ENCODE results near the gene CLSTN2. TPM values are rescaled to one million over a fixed set of nuclear protein-coding genes. Genes with fewer than 3 reads are reported as not detected.
A peak's percentile ranks its signal among the peaks of the same experiment; 100 is the strongest.

Gene CLSTN2
- total RNA-seq, 2 donors from 2014 or later: 0.08 TPM; not detected in 1

- no peaks in the 10 kb centered on the region for H3K9me3 Mint-ChIP-seq
- peaks cover 8% of the 10 kb centered on the region for H3K27me3 Mint-ChIP-seq
- no peaks in the 10 kb centered on the region for H3K4me1 Mint-ChIP-seq
- H3K4me3 Mint-ChIP-seq: no peak overlapping the region
- ATAC-seq (replicated peaks): no peak
- no peaks in the 10 kb centered on the region for H3K36me3 Mint-ChIP-seq (ENCODE audit: low read depth)
- H3K27ac Mint-ChIP-seq: no peak overlapping the region
Observed at GRCh38 chr3:140355481-140355880, 420.5 kb downstream of the CLSTN2 start.

- no peak for ATAC-seq (replicated peaks)
- H3K27me3 Mint-ChIP-seq: peaks cover 8% of the 10 kb centered on the region
- H3K4me3 Mint-ChIP-seq: no peak overlapping the region
- H3K9me3 Mint-ChIP-seq: no peaks in the 10 kb centered on the region
- no peak overlapping the region for H3K27ac Mint-ChIP-seq
- no peaks in the 10 kb centered on the region for H3K4me1 Mint-ChIP-seq
- no peaks in the 10 kb centered on the region for H3K36me3 Mint-ChIP-seq (ENCODE audit: low read depth)
Observed at GRCh38 chr3:140358686-140359085, 423.7 kb downstream of the CLSTN2 start.

- Mint-ChIP-seq H3K27me3 (peaks cover 8% of the 10 kb centered on the region), H3K4me1 (no peaks in the 10 kb centered on the region), H3K4me3 (no peak overlapping the region), H3K36me3 (ENCODE audit: low read depth) (no peaks in the 10 kb centered on the region), H3K9me3 (no peaks in the 10 kb centered on the region), H3K27ac (no peak overlapping the region)
- ATAC-seq (replicated peaks): no peak
Observed at GRCh38 chr3:140359233-140359995, 424.4 kb downstream of the CLSTN2 start.

GRCh38 chr3:140360332-140360731 lies 425.3 kb downstream of the CLSTN2 start:
- Mint-ChIP-seq H3K4me3 (no peak overlapping the region), H3K9me3 (no peaks in the 10 kb centered on the region), H3K27me3 (peaks cover 6% of the 10 kb centered on the region), H3K27ac (no peak overlapping the region), H3K36me3 (ENCODE audit: low read depth) (no peaks in the 10 kb centered on the region), H3K4me1 (no peaks in the 10 kb centered on the region)
- ATAC-seq (replicated peaks): no peak

GRCh38 chr3:140363801-140364200 lies 428.8 kb downstream of the CLSTN2 start:
- no peaks in the 10 kb centered on the region for H3K27me3 Mint-ChIP-seq
- H3K4me3 Mint-ChIP-seq: no peak overlapping the region
- no peaks in the 10 kb centered on the region for H3K36me3 Mint-ChIP-seq (ENCODE audit: low read depth)
- ATAC-seq (replicated peaks): no peak
- no peaks in the 10 kb centered on the region for H3K9me3 Mint-ChIP-seq
- no peaks in the 10 kb centered on the region for H3K4me1 Mint-ChIP-seq
- no peak overlapping the region for H3K27ac Mint-ChIP-seq

GRCh38 chr3:140365872-140366697 lies 431.1 kb downstream of the CLSTN2 start:
- Mint-ChIP-seq H3K27me3 (peaks cover 4% of the 10 kb centered on the region), H3K4me3 (no peak overlapping the region), H3K27ac (no peak overlapping the region), H3K9me3 (no peaks in the 10 kb centered on the region), H3K4me1 (no peaks in the 10 kb centered on the region), H3K36me3 (ENCODE audit: low read depth) (no peaks in the 10 kb centered on the region)
- ATAC-seq (replicated peaks): no peak

GRCh38 chr3:140368223-140368811 lies 433.3 kb downstream of the CLSTN2 start:
- H3K27me3 Mint-ChIP-seq: peaks cover 4% of the 10 kb centered on the region
- H3K4me3 Mint-ChIP-seq: no peak overlapping the region
- no peak for ATAC-seq (replicated peaks)

GRCh38 chr3:140370686-140371085 lies 435.7 kb downstream of the CLSTN2 start:
- Mint-ChIP-seq H3K4me3 (no peak overlapping the region), H3K4me1 (no peaks in the 10 kb centered on the region), H3K27me3 (peaks cover 4% of the 10 kb centered on the region), H3K27ac (no peak overlapping the region), H3K36me3 (ENCODE audit: low read depth) (no peaks in the 10 kb centered on the region), H3K9me3 (peaks cover 3% of the 10 kb centered on the region)
- ATAC-seq (replicated peaks): no peak

More at GRCh38 chr3:140368223-140368811, 433.3 kb downstream of the CLSTN2 start:
- Mint-ChIP-seq H3K9me3 (no peaks in the 10 kb centered on the region), H3K27ac (no peak overlapping the region), H3K4me1 (no peaks in the 10 kb centered on the region), H3K36me3 (ENCODE audit: low read depth) (no peaks in the 10 kb centered on the region)

GRCh38 chr3:140373234-140373633 lies 438.2 kb downstream of the CLSTN2 start:
- no peak overlapping the region for H3K4me3 Mint-ChIP-seq
- ATAC-seq (replicated peaks): no peak
- H3K36me3 Mint-ChIP-seq (ENCODE audit: low read depth): no peaks in the 10 kb centered on the region
- H3K27ac Mint-ChIP-seq: no peak overlapping the region
- H3K27me3 Mint-ChIP-seq: peaks cover 8% of the 10 kb centered on the region
- no peaks in the 10 kb centered on the region for H3K4me1 Mint-ChIP-seq
- peaks cover 3% of the 10 kb centered on the region for H3K9me3 Mint-ChIP-seq

GRCh38 chr3:140375002-140375401 lies 440.0 kb downstream of the CLSTN2 start:
- Mint-ChIP-seq H3K4me3 (no peak overlapping the region), H3K9me3 (peaks cover 3% of the 10 kb centered on the region), H3K27ac (no peak overlapping the region), H3K36me3 (ENCODE audit: low read depth) (no peaks in the 10 kb centered on the region), H3K4me1 (no peaks in the 10 kb centered on the region), H3K27me3 (peaks cover 8% of the 10 kb centered on the region)
- ATAC-seq (replicated peaks): peak; percentile 42

- no peaks in the 10 kb centered on the region for H3K4me1 Mint-ChIP-seq
- no peak for ATAC-seq (replicated peaks)
- H3K27ac Mint-ChIP-seq: no peak overlapping the region
- peaks cover 3% of the 10 kb centered on the region for H3K9me3 Mint-ChIP-seq
- peaks cover 4% of the 10 kb centered on the region for H3K27me3 Mint-ChIP-seq
- H3K36me3 Mint-ChIP-seq (ENCODE audit: low read depth): no peaks in the 10 kb centered on the region
- no peak overlapping the region for H3K4me3 Mint-ChIP-seq
Observed at GRCh38 chr3:140376136-140376889, 441.3 kb downstream of the CLSTN2 start.

GRCh38 chr3:140377644-140378043 lies 442.7 kb downstream of the CLSTN2 start:
- Mint-ChIP-seq H3K36me3 (ENCODE audit: low read depth) (no peaks in the 10 kb centered on the region), H3K27me3 (peaks cover 4% of the 10 kb centered on the region), H3K27ac (no peak overlapping the region), H3K4me3 (no peak overlapping the region), H3K9me3 (peaks cover 3% of the 10 kb centered on the region), H3K4me1 (no peaks in the 10 kb centered on the region)
- no peak for ATAC-seq (replicated peaks)

GRCh38 chr3:140378571-140379340 lies 443.8 kb downstream of the CLSTN2 start:
- H3K27ac Mint-ChIP-seq: no peak overlapping the region
- H3K4me3 Mint-ChIP-seq: no peak overlapping the region
- H3K27me3 Mint-ChIP-seq: peaks cover 4% of the 10 kb centered on the region
- ATAC-seq (replicated peaks): no peak
- H3K4me1 Mint-ChIP-seq: no peaks in the 10 kb centered on the region
- H3K9me3 Mint-ChIP-seq: peaks cover 3% of the 10 kb centered on the region
- no peaks in the 10 kb centered on the region for H3K36me3 Mint-ChIP-seq (ENCODE audit: low read depth)

All from activated T-helper 17 cell treated with anti-CD3 and anti-CD28 coated beads, Interleukin-2, amount 50 U/mL, for 72 hours (primary cell).